Measurements from ENCODE around the gene THOC6. TPM values are rescaled to one million over a fixed set of nuclear protein-coding genes. Genes with fewer than 3 reads are reported as not detected.

The THOC6 gene
- total and polyA plus RNA-seq, 9 of the 15 experiments (the other 6 are each of a cell fraction or from before 2014, with no cell fraction given), result 2.5 to 65.4 (median 42.3) TPM

GRCh38 chr16:2980227-2981176 lies 43.3 kb upstream of the THOC6 start, which contains the start of gene PKMYT1:
Gene PKMYT1 (minus strand): TSS chr16:2980446. CDS start chr16:2979657, 789 bp downstream.
- peak within 1 kb of the TSS; percentile 97 to 100 for H3K9ac ChIP-seq (ENCODE audit: insufficient read depth in 1 of 2, low read depth in 2 of 2, low read length in 2 of 2)
- peaks cover 19 to 79% of the 10 kb centered on the region in 2 experiments for H3K4me1 ChIP-seq (replicated peaks in 1 of 2; ENCODE audit: control insufficient read depth in 2 of 2, insufficient read depth in 2 of 2, low read length in 2 of 2)
- BruUV-seq (replicated peaks), result TSS peak; percentile 91
- DNase-seq (ENCODE audit: extremely low read depth in 1 of 4, low spot score in 3 of 4), result peak; percentile 95 to 99 (median 98)
- peak within 1 kb of the TSS; percentile 97 for H3K4me2 ChIP-seq (ENCODE audit: insufficient read depth, low read length)
- ChIA-PET CTCF (ENCODE audit: low intra/inter-chr PET ratio) (no interaction called here), POLR2A (interaction anchor here (0.6 to 3.5 kb wide), 16 partner anchors 8 to 1202 kb away, joined by 3 to 23 read pairs (median 4); partner anchors contain the start of genes FLYWCH2, KREMEN2 and PAQR4)
- H3K36me3 ChIP-seq (ENCODE audit: control insufficient read depth, insufficient read depth, low read length), result peaks cover 40% of the 10 kb centered on the region; the same call in 2 of the 3 replicates
- H4K20me1 ChIP-seq (replicated peaks; ENCODE audit: control insufficient read depth, insufficient read depth, low read length), result no peaks in the 10 kb centered on the region; the same call in 1 of the 2 replicates
- in situ Hi-C loops (cut with MboI) (no loop called here), intact Hi-C loops (cut with micrococcal nuclease) (loop anchor here (2.0 to 5.0 kb wide), 3 partner anchors 53 to 108 kb away; no protein-coding TSS in a partner anchor)
- peak within 1 kb of the TSS; percentile 63 for H3K4me3 ChIP-seq
- peak within 1 kb of the TSS; percentile 72 for H2AFZ ChIP-seq (ENCODE audit: low read depth, low read length)
- peak within 1 kb of the TSS; percentile 99 for H3K27ac ChIP-seq (ENCODE audit: extremely low read depth, low read depth, low read length)
- H3K9me1 ChIP-seq (ENCODE audit: control insufficient read depth, insufficient read depth, low read length), result no peaks in the 10 kb centered on the region
- H3K9me3 ChIP-seq (replicated peaks; ENCODE audit: control insufficient read depth, insufficient read depth, low read depth, low read length), result no peaks in the 10 kb centered on the region
- H3K27me3 ChIP-seq (ENCODE audit: control insufficient read depth in 2 of 2, insufficient read depth in 2 of 2, low read length in 2 of 2), result no peaks in the 10 kb centered on the region
- peak; percentile 65 for FAIRE-seq
- WGBS (ENCODE audit: insufficient coverage, low coverage, missing lambda C conversion rate), result under 1% methylated on average over 73 of the region's 91 CpGs
- peaks cover 47% of the 10 kb centered on the region for H3K79me2 ChIP-seq (ENCODE audit: control insufficient read depth, insufficient read depth, low read length)
- ATAC-seq, result peak; percentile 78
- TF ChIP-seq ZNF589 (CRISPR knock-in tag; IDR thresholded peaks at IDR 0.05; ENCODE audit: low read depth) (no peak), BHLHE40 (IDR thresholded peaks at IDR 0.05; ENCODE audit: low read length) (peak; percentile 45; the same call in 1 of the 2 replicates), SETDB1 (IDR thresholded peaks at IDR 0.05; ENCODE audit: low read length) (no peak), RREB1 (CRISPR knock-in tag; IDR thresholded peaks at IDR 0.05) (0 out of 2 replicates have a peak, but pooled peaks have one; percentile 41), CHAMP1 (IDR thresholded peaks at IDR 0.05) (no peak), XRCC3 (IDR thresholded peaks at IDR 0.05) (no peak), XRCC4 (IDR thresholded peaks at IDR 0.05; ENCODE audit: extremely low read depth, insufficient read depth, insufficient read length) (no peak), ZNF174 (CRISPR knock-in tag; IDR thresholded peaks at IDR 0.05) (no peak), CREB5 (CRISPR knock-in tag; IDR thresholded peaks at IDR 0.05) (no peak), SMARCA4 (IDR thresholded peaks at IDR 0.05) (no peak), ZNF134 (CRISPR knock-in tag; conservative IDR thresholded peaks at IDR 0.05) (no peak)

All from K562 (cell line).